Psoas muscle (tissue), 8 donors: ENCODE data around the gene MMAB. TPM values are rescaled to one million over a fixed set of nuclear protein-coding genes. Genes with fewer than 3 reads are reported as not detected.

Experiments
- ATAC-seq, 4 donors: fragments of 200-7000 bp; cut with Tn5 transposase; one replicate each; pipeline ENCODE4 v1.9.1; 2020; ENCODE audit warnings: moderate library complexity in 3 of 4, mild to moderate bottlenecking in 2 of 4
- DNase-seq, 2 donors: peaks; one replicate each; pipeline ENCODE4 v3.0.0-alpha.2; 2020
- H3K27ac ChIP-seq: fragments of 200-600 bp; one replicate; pipeline ENCODE4 v1.8.0; 2022
- H3K27me3 ChIP-seq, 3 donors: fragments of 200-600 bp in 1 of 3; one replicate each; pipeline versions ENCODE4 v1.6.1 to v1.8.0; 2013 to 2022; ENCODE audit warnings: low read length in 2 of 3, mild to moderate bottlenecking in 2 of 3, moderate library complexity in 1 of 3; ENCODE audit not compliant: insufficient read depth in 3 of 3
- H3K36me3 ChIP-seq, 2 donors: fragments of 200-600 bp in 1 of 2; one replicate each; pipeline versions ENCODE4 v1.6.1 to v1.8.0; 2013 to 2022; ENCODE audit warnings: low read depth in 1 of 2, mild to moderate bottlenecking in 1 of 2, moderate library complexity in 1 of 2; ENCODE audit not compliant: insufficient read depth in 1 of 2
- H3K4me1 ChIP-seq: fragments of 200-600 bp; one replicate; pipeline ENCODE4 v1.8.0; 2022
- H3K4me3 ChIP-seq: fragments of 200-600 bp; one replicate; pipeline ENCODE4 v1.8.0; 2022; ENCODE audit warnings: mild to moderate bottlenecking
- H3K9me3 ChIP-seq: fragments of 200-600 bp; one replicate; pipeline ENCODE4 v1.8.0; 2022
- CTCF ChIP-seq: fragments of 200-600 bp; IDR thresholded peaks from one replicate; pipeline ENCODE4 v1.8.0; 2022; ENCODE audit warnings: antibody characterized with exemption
- WGBS, 3 donors: extraction: QIAGEN DNeasy Blood & Tissue Kit; methylation state at CpG; one replicate each; pipeline versions ENCODE4 v1.1.6 to v1.1.7; 2013; 5-methylcytosine and 5-hydroxymethylcytosine counted together
- intact Hi-C, 2 donors: fragments of 100-400 bp; cut with DNase I; formaldehyde crosslinking; loops; one replicate each; pipeline versions ENCODE4 v1.11.0 to v1.14.2; 2022
- polyA plus RNA-seq, 3 donors: library from polyadenylated mRNA; stranded (reverse); fragments of 200-250 nt; gene quantifications; one replicate each; pipeline ENCODE4 v1.2.3, GENCODE V29; 2013
- total RNA-seq, 4 donors: library from RNA; stranded (reverse); fragmentation: NEBNext Ultra II Directional in 2 of 4; extraction: Animal tissue kit (Norgen Biotek cat#: 25700) in 2 of 4; gene quantifications; one replicate each; pipeline versions ENCODE4 v1.2.1 to v1.2.4, GENCODE V29; 2021 to 2023
- donor health status: healthy with polysubstance abuse.
- donor health status: DM: no; HTN: no; CAD: no; lungs with moderate emphysema.
- donor health status: Bipolar disorder and iron deficiency.
- donor health status: healthy.
- donor health status: DM: yes; HTN: yes; CAD: no.
- donor health status: DM: no; HTN: no; CAD: no.
- donor health status: DM: no; HTN: no; CAD: no.
- donor health status: DM: yes; HTN: yes; CAD: no.

The MMAB gene
- total and polyA plus RNA-seq, 7 donors: 17.3 to 43.3 (median 34.1) TPM

GRCh38 chr12:109513977-109514376 is 59.3 kb downstream of the MMAB start:
- Histone ChIP-seq H3K4me3 (no peak overlapping the region), H3K36me3 (peaks cover 15 to 98% of the 10 kb centered on the region in 2 donors), H3K9me3 (no peaks in the 10 kb centered on the region), H3K27me3 (no peaks in the 10 kb centered on the region), H3K4me1 (peaks cover 5% of the 10 kb centered on the region), H3K27ac (no peak overlapping the region)
- intact Hi-C loops: no loop called here
- no peak for ATAC-seq
- DNase-seq: no peak
- no peak for TF ChIP-seq CTCF
- WGBS, 3 donors: 88 to 98% (median 89%) methylated on average over 4 of the region's 4 CpGs

DNA sequence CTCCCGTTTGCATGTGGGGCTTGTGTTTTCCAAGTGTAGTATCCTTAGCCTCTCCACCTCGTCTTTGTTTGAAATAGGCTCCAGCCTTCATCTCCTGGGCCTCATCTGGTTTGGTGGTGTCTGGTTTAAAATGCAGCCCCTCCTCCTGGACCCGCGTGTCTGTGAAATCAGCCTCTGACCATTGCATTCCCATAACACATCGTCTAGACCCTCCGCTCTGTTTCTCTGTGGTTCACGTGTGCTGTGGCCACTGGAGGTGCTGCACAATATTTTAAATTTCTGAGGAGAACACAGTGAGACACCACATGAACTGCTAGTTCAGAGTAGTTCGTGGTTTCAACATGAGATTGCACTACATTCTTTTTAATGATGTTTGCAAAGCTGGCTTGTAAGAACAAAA is 60.3 kb downstream of the MMAB start:
- WGBS, 3 donors: 58 to 64% (median 60%) methylated on average over 8 of the region's 8 CpGs
- ATAC-seq (no peak), DNase-seq (no peak)
- H3K27ac ChIP-seq: no peak overlapping the region
- H3K36me3 ChIP-seq: peaks cover 16 to 99% of the 10 kb centered on the region in 2 donors
- no peak for TF ChIP-seq CTCF
- no peaks in the 10 kb centered on the region for H3K9me3 ChIP-seq
- intact Hi-C loops: no loop called here
- no peaks in the 10 kb centered on the region for H3K27me3 ChIP-seq
- no peak overlapping the region for H3K4me3 ChIP-seq
- no peaks in the 10 kb centered on the region for H3K4me1 ChIP-seq

GRCh38 chr12:109512608-109513007 is 60.7 kb downstream of the MMAB start:
- no peak overlapping the region for H3K4me3 ChIP-seq
- no peak for ATAC-seq
- H3K4me1 ChIP-seq: no peaks in the 10 kb centered on the region
- intact Hi-C loops: no loop called here
- no peak for DNase-seq
- peaks cover 16 to 99% of the 10 kb centered on the region in 2 donors for H3K36me3 ChIP-seq
- no peak overlapping the region for H3K27ac ChIP-seq
- H3K27me3 ChIP-seq: no peaks in the 10 kb centered on the region
- TF ChIP-seq CTCF: no peak
- no peaks in the 10 kb centered on the region for H3K9me3 ChIP-seq
- WGBS, 3 donors: 78 to 89% (median 86%) methylated on average over 1 of the region's 1 CpG

GRCh38 chr12:109510196-109510595 is 63.1 kb downstream of the MMAB start:
- no peak overlapping the region for H3K4me3 ChIP-seq
- H3K27me3 ChIP-seq: no peaks in the 10 kb centered on the region
- DNase-seq (no peak), ATAC-seq (peak in 1 of 4 donors; percentile 67)
- no peak for TF ChIP-seq CTCF
- intact Hi-C loops: no loop called here
- peaks cover 11 to 100% of the 10 kb centered on the region in 2 donors for H3K36me3 ChIP-seq
- no peak overlapping the region for H3K27ac ChIP-seq
- H3K9me3 ChIP-seq: no peaks in the 10 kb centered on the region
- no peaks in the 10 kb centered on the region for H3K4me1 ChIP-seq
- WGBS, 3 donors: 86 to 90% (median 88%) methylated on average over 15 of the region's 15 CpGs

DNA sequence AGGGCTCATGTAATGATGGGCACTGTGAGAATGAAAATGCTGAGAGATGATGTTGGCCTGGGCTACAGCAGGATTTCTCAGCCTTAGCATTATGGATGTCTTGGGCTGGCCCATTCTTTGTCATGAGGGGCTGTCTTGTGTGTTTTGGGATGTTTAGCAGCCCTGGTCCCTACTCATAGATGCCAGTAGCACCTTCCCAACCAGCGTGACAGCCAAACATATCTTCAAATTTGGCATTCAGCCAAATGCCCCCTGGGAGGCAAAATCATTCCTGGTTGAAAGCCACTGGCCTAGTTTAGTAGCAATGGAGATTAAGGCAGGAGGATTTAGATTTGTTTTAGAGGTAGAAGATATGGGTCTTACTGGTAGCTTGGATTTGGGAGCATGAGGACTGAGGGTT is 69.2 kb downstream of the MMAB start:
- intact Hi-C loops: no loop called here
- H3K27ac ChIP-seq: no peak overlapping the region
- WGBS, 3 donors: 14 to 43% (median 31%) methylated on average over 1 of the region's 1 CpG
- H3K4me3 ChIP-seq: no peak overlapping the region
- H3K27me3 ChIP-seq: no peaks in the 10 kb centered on the region
- no peaks in the 10 kb centered on the region for H3K4me1 ChIP-seq
- no peaks in the 10 kb centered on the region for H3K9me3 ChIP-seq
- peaks cover 6 to 100% of the 10 kb centered on the region in 2 donors for H3K36me3 ChIP-seq
- no peak for DNase-seq
- no peak for ATAC-seq
- TF ChIP-seq CTCF: no peak
